COR-L47 (cell line): ENCODE data around the gene SRL.

Experiments
- DNase-seq: peaks from one replicate; lab custom pipeline; 2025; lab: John Stamatoyannopoulos, UW

SRL gene

GRCh38 chr16:4202615-4203345, 39.1 kb downstream of the SRL start:
- DNase-seq = no peak

DNA sequence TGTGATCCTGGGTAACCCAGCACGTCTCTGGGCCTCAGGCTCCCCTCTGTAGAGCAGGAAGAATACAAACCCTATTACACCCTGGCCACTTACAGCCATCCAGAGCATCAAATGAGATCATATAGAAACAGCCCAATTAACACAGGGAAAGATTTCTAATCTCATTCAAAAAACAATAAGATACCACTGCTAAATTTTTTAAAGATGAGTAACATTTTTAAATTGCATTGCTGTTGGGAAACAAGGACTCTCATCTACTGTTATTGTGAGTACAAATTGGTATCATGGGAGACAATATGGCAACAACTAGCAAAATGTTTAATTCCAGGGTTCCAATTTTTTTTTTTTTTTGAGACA, 41.1 kb downstream of the SRL start:
- no peak for DNase-seq

GRCh38 chr16:4200000-4200780, 41.7 kb downstream of the SRL start:
- DNase-seq = peak; percentile 50

GRCh38 chr16:4198816-4199215, 43.1 kb downstream of the SRL start:
- DNase-seq = no peak

DNA sequence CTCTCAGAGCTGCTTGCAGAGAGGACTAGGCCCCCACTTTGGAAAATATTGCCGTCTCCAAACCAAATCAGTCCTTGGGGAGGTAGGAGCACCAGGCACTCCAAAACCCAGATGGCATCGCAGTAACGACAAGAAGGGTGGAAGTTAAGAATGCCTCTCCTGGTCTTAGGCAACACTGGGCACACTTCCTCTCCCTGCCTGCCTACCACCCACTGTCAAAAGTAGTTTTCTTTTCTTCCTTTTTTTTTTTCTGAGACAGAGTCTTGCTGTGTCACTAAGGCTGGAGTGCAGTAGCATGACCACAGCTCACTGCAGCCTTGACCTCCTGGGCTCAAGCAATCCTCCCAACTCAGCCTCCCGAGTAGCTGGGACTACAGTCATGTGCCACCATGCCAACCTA, 47.2 kb downstream of the SRL start:
- no peak for DNase-seq

- no peak for DNase-seq
Observed at GRCh38 chr16:4193920-4194319, 48.0 kb downstream of the SRL start.

DNA sequence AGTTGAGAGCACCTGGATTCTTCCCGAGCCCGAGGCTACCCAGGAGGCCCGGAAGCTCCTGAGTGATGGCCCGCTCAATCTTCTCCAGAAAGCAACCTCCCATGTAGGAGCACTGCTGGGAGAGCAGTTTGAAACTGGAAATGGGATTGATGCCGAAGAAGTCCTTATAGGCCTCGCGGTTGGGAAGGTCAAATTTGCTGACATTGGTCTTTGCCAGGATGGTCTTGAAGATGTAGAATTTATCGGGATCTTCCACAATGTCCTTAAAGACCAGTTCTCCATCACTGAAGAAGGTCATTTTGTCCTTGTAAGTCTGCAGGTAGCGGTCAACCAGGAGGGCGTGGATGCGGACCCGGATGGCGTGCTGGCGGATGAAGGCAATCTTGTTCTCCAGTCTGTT, 49.7 kb downstream of the SRL start:
- no peak for DNase-seq

- peak; percentile 10 for DNase-seq
Observed at GRCh38 chr16:4190712-4191333, 51.1 kb downstream of the SRL start.

GRCh38 chr16:4190086-4190485, 51.8 kb downstream of the SRL start:
- no peak for DNase-seq

DNA sequence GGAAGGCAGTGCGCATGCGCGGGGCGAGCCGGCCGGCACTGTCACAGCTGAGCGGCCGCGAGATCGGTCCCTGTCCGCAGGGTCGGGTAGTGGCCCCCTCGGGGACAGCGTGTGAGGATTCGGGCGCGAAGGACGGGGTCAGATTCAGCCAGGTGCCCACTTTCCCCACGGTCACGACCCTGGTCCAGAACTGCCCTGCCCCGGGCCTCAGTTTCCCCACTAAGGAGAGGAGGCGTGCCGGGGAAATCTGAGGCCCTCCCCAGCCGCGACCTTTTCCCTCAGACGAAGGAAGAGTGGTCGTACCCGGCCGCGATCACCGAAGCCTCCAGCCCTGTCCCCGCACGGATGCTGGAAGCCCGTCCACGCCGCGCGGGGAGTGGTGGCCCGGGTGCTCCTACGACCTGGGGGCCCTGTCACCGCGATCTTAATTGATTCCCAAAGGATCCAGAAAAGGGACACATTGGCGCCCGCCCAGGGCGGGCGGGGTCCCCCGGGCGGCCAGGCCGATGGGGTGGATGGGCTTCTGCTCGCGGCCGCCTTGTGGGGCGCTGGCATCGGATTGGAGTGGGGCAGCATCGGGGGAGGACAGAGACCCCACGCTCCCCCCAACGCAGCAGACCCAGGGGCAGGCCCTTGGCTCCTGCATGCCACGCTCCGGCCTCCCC, 57.7 kb downstream of the SRL start:
- DNase-seq = no peak

DNA sequence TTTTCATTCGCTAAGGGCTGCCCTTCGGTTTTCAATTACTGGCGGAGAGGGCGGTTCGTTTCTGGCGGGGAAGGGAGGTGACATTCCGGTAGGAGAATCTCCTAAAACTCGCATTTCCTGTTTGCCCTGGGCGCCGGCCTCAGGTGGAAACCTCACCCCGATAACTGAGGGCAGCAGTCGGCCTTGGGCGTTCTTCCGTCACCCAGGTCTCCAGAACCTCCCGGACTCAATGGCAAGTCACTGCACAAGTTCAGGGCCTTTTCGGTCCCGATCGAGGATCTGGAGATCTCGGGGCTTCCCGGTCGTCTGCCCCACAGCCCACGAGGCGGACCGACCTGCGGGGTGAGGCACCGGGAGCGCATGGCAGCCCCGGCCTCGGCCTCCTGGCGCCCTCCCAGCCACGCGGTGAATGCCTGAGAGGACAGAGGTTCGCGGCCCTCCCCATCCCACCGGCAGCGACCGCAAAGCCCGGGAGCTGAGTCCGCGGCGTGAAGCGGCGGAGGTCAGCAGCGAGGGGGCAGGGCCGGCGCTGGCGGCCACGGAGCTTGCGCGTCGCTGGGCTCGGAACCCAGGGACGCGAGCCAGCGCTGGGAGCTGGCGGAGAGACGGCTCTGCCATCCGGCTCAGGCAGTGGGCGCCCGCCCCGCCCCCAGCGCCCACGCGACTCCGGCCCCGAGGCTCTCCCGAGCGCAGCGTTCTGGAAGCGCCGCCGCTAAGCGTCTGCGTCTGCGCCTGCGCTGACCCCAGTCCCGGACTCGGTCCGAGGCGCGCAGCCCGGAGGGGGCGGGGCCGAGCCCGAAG, 58.4 kb downstream of the SRL start:
- DNase-seq = peak; percentile 91

DNA sequence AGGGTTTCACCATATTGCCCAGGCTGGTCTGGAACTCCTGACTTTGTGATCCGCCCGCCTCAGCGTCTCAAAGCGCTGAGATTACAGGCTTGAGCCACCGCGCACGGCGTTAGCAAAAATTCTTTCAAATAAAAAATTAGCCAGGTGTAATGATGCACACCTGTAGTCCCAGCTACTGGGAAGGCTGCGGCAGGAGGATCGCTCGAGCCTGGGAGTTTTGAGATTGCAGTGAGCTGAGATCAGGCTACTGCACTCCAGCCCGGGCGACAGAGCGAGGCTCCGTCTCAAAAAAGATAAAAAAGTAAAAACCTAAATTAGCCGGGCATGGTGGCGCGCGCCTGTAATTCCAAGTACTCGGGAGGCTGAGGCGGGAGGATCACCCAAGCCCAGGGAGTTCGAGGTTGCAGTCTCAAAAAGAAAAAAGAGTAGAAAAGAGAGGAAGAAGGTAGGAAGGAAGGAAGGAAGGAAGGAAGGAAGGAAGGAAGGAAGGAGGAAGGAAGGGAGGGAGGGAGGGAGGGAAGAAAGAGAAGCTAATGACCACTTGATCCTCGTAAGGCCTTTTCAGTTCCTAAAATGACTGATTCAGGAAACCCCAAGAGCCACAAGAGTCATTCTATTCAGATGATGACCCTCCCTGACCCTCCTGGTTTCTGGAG, 59.2 kb downstream of the SRL start:
- DNase-seq = no peak

GRCh38 chr16:4180511-4180910, 61.4 kb downstream of the SRL start:
- no peak for DNase-seq

DNA sequence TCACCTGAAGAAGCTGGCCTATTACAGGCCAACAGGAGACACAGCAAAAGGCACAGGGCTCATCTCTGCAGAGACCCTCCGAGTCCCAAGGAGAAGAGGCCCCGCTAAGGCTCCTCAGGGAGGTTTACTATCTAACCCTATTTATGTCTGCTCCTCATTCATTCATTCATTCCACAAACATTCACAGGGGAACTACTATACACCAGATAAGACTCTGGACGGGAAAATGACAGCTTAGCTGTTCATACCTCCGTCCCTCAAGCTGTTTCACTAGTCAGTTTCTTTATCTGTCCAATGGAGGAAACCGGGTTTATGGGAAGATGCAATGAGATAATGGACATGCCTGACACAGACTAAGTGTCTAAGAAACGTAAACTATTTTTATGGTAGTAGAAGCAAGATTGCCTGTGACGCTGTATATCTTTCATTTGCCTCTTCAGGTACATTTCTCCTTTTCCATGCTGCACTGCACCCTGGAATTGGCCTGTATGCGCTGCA, 62.1 kb downstream of the SRL start:
- no peak for DNase-seq

DNA sequence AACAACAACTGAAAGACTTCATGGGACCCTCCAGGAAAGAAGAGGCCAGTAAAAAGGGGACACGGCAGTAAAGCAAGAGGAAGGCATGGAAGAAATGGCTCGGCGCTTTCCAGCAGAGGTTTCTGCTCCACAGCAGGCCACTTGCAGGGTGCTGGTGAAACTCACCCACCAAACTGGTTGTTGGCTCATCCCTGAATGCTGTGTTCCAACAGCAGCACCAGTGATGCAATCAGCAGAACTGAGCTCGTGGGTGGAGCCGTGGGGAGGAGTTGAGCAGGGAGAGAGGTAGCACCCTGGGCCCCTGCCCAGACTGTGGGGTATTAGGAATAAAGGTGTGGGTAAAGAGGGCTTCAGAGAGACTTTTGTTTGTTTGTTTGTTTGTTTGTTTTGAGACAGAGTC, 62.9 kb downstream of the SRL start:
- no peak for DNase-seq

DNA sequence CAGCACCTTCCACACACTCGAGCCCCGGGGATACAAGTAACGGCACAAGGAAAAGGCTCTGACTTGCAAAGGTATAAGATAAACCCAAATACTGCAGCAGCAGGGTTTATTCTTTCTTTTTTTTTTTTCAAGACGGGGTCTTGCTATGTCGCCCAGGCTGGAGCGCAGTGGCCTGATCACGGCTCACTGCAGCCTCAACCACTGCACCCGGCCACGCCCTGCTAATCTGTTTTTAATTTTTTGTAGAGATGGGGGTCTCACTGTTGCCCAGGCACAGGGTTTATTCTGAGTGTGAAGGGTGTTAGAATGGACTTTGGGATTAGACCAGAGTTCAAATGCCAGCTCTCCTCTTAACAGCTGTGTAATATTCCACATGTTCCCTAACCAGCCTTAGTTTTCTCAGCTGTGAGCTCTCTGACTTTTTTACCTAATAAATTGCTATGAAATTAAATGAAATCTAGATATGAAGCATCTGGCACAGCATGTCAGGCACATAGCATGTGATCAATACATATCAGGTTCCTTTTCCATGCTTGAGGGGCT, 63.3 kb downstream of the SRL start:
- DNase-seq = no peak

DNA sequence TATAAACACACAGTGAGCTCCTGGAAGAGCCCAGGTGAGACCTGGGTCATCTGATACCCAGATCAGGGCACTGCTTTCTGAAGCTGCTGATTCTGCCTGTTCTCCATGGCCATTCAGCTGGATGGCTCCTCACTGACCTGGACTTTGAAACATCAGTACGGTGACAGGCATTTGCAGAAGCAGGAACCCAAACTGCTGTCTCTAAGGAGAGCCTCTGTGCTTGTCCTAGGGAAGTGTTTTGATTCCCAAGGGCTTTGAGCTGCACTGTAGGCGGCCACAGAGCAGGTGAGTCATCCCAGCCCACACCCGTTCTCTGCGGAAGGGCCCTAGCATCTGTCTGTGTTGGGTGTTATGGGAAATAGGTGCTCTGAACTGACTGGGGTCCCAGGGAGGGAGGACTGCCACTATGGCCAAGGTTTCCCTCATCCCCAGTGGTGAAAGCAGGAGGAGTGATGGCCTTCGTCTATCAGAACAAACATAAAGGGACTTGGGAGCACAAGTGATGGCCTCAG, 64.9 kb downstream of the SRL start:
- no peak for DNase-seq

- no peak for DNase-seq
Observed at GRCh38 chr16:4175849-4176248, 66.0 kb downstream of the SRL start.

- no peak for DNase-seq
Observed at GRCh38 chr16:4172070-4172469, 69.8 kb downstream of the SRL start.

DNA sequence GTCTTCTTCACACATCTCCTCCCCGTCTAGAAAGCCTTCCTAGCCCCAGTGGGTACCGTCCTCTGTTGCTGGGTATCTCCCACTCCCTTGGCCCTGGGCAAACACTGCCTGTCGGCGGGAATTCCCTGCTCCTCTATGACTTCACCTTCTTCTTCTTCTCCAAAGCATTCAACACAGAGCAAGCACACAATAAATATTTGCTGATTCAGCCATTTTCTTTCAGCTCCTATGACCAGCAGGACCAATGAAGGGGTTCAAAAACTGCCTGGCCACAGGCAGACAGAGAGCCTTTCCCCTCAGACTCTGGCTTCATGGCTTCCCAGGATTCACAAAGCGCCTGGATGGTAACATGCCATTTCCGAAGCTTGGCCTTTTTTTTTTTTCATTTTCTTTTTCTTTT, 72.5 kb downstream of the SRL start:
- DNase-seq = no peak

- DNase-seq = no peak
Observed at GRCh38 chr16:4166821-4167220, 75.1 kb downstream of the SRL start.
